ENCODE measurements around the gene MAEL.

The MAEL gene

DNA sequence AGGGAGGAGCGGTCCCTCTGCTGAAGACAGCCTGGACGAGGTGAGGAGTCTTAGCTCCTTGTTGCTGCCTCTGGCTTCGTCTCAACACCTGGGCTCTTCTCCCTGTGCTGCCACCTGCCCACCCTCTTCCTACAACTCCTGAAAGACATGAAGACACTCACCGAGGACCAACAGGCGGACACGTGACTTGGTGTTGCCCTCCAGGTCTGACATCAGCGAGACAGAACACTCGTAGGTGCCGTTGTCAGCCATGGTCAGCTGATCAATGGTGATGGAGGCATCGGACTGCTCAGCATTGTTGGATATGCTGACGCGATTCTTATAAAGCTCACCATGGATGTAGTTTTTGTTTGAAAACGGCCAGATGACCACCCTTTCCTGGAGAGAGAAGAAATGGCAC lies 79.7 kb downstream of the MAEL start (continued):
- TF ChIP-seq, protein P1, sequence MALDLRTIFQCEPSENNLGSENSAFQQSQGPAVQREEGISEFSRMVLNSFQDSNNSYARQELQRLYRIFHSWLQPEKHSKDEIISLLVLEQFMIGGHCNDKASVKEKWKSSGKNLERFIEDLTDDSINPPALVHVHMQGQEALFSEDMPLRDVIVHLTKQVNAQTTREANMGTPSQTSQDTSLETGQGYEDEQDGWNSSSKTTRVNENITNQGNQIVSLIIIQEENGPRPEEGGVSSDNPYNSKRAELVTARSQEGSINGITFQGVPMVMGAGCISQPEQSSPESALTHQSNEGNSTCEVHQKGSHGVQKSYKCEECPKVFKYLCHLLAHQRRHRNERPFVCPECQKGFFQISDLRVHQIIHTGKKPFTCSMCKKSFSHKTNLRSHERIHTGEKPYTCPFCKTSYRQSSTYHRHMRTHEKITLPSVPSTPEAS (tag by site-specific recombination; IDR thresholded peaks at IDR 0.05): no peak
- TF ChIP-seq, protein P2, sequence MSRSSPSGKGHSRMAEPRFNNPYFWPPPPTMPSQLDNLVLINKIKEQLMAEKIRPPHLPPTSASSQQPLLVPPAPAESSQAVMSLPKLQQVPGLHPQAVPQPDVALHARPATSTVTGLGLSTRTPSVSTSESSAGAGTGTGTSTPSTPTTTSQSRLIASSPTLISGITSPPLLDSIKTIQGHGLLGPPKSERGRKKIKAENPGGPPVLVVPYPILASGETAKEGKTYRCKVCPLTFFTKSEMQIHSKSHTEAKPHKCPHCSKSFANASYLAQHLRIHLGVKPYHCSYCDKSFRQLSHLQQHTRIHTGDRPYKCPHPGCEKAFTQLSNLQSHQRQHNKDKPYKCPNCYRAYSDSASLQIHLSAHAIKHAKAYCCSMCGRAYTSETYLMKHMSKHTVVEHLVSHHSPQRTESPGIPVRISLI (tag by site-specific recombination; IDR thresholded peaks at IDR 0.05): no peak
- TF ChIP-seq, protein P3, sequence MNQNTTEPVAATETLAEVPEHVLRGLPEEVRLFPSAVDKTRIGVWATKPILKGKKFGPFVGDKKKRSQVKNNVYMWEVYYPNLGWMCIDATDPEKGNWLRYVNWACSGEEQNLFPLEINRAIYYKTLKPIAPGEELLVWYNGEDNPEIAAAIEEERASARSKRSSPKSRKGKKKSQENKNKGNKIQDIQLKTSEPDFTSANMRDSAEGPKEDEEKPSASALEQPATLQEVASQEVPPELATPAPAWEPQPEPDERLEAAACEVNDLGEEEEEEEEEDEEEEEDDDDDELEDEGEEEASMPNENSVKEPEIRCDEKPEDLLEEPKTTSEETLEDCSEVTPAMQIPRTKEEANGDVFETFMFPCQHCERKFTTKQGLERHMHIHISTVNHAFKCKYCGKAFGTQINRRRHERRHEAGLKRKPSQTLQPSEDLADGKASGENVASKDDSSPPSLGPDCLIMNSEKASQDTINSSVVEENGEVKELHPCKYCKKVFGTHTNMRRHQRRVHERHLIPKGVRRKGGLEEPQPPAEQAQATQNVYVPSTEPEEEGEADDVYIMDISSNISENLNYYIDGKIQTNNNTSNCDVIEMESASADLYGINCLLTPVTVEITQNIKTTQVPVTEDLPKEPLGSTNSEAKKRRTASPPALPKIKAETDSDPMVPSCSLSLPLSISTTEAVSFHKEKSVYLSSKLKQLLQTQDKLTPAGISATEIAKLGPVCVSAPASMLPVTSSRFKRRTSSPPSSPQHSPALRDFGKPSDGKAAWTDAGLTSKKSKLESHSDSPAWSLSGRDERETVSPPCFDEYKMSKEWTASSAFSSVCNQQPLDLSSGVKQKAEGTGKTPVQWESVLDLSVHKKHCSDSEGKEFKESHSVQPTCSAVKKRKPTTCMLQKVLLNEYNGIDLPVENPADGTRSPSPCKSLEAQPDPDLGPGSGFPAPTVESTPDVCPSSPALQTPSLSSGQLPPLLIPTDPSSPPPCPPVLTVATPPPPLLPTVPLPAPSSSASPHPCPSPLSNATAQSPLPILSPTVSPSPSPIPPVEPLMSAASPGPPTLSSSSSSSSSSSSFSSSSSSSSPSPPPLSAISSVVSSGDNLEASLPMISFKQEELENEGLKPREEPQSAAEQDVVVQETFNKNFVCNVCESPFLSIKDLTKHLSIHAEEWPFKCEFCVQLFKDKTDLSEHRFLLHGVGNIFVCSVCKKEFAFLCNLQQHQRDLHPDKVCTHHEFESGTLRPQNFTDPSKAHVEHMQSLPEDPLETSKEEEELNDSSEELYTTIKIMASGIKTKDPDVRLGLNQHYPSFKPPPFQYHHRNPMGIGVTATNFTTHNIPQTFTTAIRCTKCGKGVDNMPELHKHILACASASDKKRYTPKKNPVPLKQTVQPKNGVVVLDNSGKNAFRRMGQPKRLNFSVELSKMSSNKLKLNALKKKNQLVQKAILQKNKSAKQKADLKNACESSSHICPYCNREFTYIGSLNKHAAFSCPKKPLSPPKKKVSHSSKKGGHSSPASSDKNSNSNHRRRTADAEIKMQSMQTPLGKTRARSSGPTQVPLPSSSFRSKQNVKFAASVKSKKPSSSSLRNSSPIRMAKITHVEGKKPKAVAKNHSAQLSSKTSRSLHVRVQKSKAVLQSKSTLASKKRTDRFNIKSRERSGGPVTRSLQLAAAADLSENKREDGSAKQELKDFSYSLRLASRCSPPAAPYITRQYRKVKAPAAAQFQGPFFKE (tag by site-specific recombination; IDR thresholded peaks at IDR 0.05; ENCODE audit: borderline replicate concordance): no peak

DNA sequence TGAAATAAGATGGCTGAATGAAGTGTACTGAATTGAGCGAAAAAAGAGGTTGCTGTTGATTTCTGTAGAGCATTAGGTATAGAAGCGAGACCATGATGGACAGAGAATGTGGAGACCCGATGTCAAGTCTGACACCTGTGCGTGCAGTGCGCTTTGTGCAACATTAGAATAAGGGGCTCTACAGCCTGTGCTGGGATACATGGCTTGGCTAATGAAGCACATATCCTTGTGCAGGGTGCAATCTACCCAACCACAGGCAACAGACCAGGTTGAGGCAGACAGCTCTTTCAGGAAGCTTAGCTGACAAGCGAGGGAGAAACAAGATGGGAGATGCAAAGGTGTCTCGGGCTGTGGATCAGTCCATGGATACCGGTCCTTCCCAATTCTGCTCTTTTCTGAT lies 82.2 kb downstream of the MAEL start:
- Histone ChIP-seq H3K9me3 (ENCODE audit: control insufficient read depth, insufficient read depth, low read depth, low read length) (no peaks in the 10 kb centered on the region), H3K4me1 (ENCODE audit: control insufficient read depth, insufficient read depth, low read length) (no peaks in the 10 kb centered on the region), H3K4me3 (ENCODE audit: low read depth, low read length) (no peak overlapping the region), H3K36me3 (ENCODE audit: control insufficient read depth in 2 of 2, insufficient read depth in 1 of 2, low read length in 2 of 2) (no peaks in the 10 kb centered on the region), H3K27ac (ENCODE audit: extremely low read depth, low read depth, low read length) (no peak overlapping the region)
- ChIA-PET CTCF (interaction anchor here (0.9 kb wide), 1 partner anchor 11 kb away, joined by 3 read pairs; no protein-coding TSS in a partner anchor), POLR2A (interaction anchor here (0.7 kb wide), 3 partner anchors 91 to 433 kb away, joined by 3 read pairs; partner anchors contain the start of gene POU2F1)
- TF ChIP-seq, protein P4, sequence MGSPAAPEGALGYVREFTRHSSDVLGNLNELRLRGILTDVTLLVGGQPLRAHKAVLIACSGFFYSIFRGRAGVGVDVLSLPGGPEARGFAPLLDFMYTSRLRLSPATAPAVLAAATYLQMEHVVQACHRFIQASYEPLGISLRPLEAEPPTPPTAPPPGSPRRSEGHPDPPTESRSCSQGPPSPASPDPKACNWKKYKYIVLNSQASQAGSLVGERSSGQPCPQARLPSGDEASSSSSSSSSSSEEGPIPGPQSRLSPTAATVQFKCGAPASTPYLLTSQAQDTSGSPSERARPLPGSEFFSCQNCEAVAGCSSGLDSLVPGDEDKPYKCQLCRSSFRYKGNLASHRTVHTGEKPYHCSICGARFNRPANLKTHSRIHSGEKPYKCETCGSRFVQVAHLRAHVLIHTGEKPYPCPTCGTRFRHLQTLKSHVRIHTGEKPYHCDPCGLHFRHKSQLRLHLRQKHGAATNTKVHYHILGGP (tag by site-specific recombination; IDR thresholded peaks at IDR 0.05): no peak

Data from HEK293 (cell line).